B cell (primary cell): ENCODE data around the gene MSH5.

ENCODE experiments used
- EZH2 ChIP-seq: IDR thresholded peaks from 2 replicates; pipeline ENCODE4 v1.6.1; 2012; ENCODE audit warnings: borderline replicate concordance, low read depth, mild to moderate bottlenecking, moderate library complexity, low read length; ENCODE audit not compliant: insufficient read depth, poor library complexity, severe bottlenecking
- TF ChIP-seq, protein P1 (sequence below): fragments of 200-600 bp; IDR thresholded peaks from one replicate; pipeline ENCODE4 v1.8.0; 2022; ENCODE audit warnings: antibody characterized with exemption, mild to moderate bottlenecking

DNA sequence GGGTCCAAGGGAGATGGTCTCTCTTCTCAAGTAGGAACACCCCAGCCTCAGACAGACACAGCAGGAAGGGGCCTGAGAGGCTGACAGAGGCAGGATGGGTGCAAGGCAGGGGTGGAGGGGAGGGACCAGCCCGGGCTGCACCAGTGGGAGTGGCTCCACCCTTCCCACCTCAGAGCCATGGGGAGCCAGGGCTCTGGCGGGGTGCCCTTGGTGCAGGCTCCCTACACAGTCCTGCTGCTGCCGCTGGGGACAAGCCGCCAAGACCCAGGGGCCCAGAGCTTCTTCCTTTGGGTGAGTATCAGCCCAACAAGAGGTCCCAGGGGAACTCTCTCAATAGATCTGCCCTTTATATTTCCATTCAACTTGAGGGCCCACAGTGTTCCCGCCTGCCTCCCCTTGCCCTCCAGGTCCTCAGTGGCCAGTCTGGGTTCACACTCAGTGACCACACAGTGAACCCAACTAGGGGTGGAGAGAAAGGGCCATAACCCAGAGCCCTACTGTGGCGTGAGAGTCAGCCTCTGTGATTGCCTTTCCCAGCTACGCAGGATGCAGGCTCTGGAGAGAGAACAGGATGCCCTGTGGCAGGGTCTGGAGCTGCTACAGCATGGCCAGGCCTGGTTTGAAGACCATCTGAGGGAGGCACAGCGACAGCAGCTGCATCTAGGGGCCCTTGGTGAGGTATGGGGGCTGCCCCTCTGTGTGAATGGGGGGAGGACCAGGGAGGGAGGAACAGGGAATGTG is 23.2 kb downstream of the MSH5 start:
- TF ChIP-seq, protein P1, sequence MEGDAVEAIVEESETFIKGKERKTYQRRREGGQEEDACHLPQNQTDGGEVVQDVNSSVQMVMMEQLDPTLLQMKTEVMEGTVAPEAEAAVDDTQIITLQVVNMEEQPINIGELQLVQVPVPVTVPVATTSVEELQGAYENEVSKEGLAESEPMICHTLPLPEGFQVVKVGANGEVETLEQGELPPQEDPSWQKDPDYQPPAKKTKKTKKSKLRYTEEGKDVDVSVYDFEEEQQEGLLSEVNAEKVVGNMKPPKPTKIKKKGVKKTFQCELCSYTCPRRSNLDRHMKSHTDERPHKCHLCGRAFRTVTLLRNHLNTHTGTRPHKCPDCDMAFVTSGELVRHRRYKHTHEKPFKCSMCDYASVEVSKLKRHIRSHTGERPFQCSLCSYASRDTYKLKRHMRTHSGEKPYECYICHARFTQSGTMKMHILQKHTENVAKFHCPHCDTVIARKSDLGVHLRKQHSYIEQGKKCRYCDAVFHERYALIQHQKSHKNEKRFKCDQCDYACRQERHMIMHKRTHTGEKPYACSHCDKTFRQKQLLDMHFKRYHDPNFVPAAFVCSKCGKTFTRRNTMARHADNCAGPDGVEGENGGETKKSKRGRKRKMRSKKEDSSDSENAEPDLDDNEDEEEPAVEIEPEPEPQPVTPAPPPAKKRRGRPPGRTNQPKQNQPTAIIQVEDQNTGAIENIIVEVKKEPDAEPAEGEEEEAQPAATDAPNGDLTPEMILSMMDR = no peak
- TF ChIP-seq EZH2 = no peak
